Erythroblast (primary cell): ENCODE measurements around the gene LRRC53.
A peak's percentile ranks its signal among the peaks of the same experiment; 100 is the strongest.

Experiments used
- DNase-seq, 2 experiments: peaks; one replicate each; lab custom pipeline; 2025; lab: John Stamatoyannopoulos, UW
- GATA1 ChIP-seq: IDR thresholded peaks from 2 replicates; pipeline ENCODE4 v1.6.1; 2011; ENCODE audit warnings: low read depth, mild to moderate bottlenecking, control low read depth, low read length, moderate library complexity
- POLR2A ChIP-seq: IDR thresholded peaks from 2 replicates; pipeline ENCODE4 v1.6.1; 2011; ENCODE audit warnings: mild to moderate bottlenecking, low read length

The LRRC53 gene

GRCh38 chr1:74470251-74470650 is 42.2 kb downstream of the LRRC53 start:
- DNase-seq: no peak
- TF ChIP-seq POLR2A (no peak), GATA1 (no peak)

GRCh38 chr1:74468982-74469603 is 43.3 kb downstream of the LRRC53 start:
- peak; percentile 8 to 26 for DNase-seq
- TF ChIP-seq GATA1: no peak
- TF ChIP-seq POLR2A: no peak

GRCh38 chr1:74467786-74468377 is 44.5 kb downstream of the LRRC53 start:
- no peak for DNase-seq
- no peak for TF ChIP-seq POLR2A
- no peak for TF ChIP-seq GATA1

- no peak for DNase-seq
- TF ChIP-seq GATA1 (no peak), POLR2A (no peak)
These were observed 47.2 kb downstream of the LRRC53 start for GRCh38 chr1:74465193-74465681.

- DNase-seq: no peak
- TF ChIP-seq GATA1 (no peak), POLR2A (no peak)
These were observed 48.4 kb downstream of the LRRC53 start for GRCh38 chr1:74464037-74464436.

- no peak for DNase-seq
- TF ChIP-seq GATA1: no peak
- TF ChIP-seq POLR2A: no peak
These were observed 49.0 kb downstream of the LRRC53 start for GRCh38 chr1:74463333-74463988.

- no peak for DNase-seq
- TF ChIP-seq GATA1: no peak
- TF ChIP-seq POLR2A: no peak
These were observed 55.2 kb downstream of the LRRC53 start for GRCh38 chr1:74457253-74457652.

GRCh38 chr1:74455390-74455789 is 57.0 kb downstream of the LRRC53 start:
- DNase-seq: no peak
- TF ChIP-seq GATA1: no peak
- TF ChIP-seq POLR2A: no peak

- TF ChIP-seq POLR2A (no peak), GATA1 (no peak)
- DNase-seq: no peak
These were observed 59.1 kb downstream of the LRRC53 start for GRCh38 chr1:74453277-74453676.

GRCh38 chr1:74452035-74452434 is 60.4 kb downstream of the LRRC53 start:
- TF ChIP-seq GATA1: no peak
- TF ChIP-seq POLR2A: no peak
- no peak for DNase-seq

- no peak for TF ChIP-seq POLR2A
- TF ChIP-seq GATA1: no peak
- DNase-seq: no peak
These were observed 75.4 kb downstream of the LRRC53 start for GRCh38 chr1:74437035-74437434.

- TF ChIP-seq GATA1: no peak
- no peak for TF ChIP-seq POLR2A
- no peak for DNase-seq
These were observed 76.3 kb downstream of the LRRC53 start for GRCh38 chr1:74436078-74436477.

- no peak for DNase-seq
- no peak for TF ChIP-seq POLR2A
- no peak for TF ChIP-seq GATA1
These were observed 78.1 kb downstream of the LRRC53 start for GRCh38 chr1:74434321-74434720.

- no peak for DNase-seq
- TF ChIP-seq GATA1 (no peak), POLR2A (no peak)
These were observed 80.1 kb downstream of the LRRC53 start for GRCh38 chr1:74432325-74432724.
